Heart right ventricle (tissue), 16 donors: Measurements from ENCODE around the gene SSR1. TPM values are rescaled to one million over a fixed set of nuclear protein-coding genes. Genes with fewer than 3 reads are reported as not detected.
"Not testable (repeated sequence)": the region's sequence is repeated elsewhere in the genome, so short reads cannot be mapped to it uniquely, and the experiment has no call there.

Experiments
- ATAC-seq, 8 donors: fragments of 200-7000 bp; cut with Tn5 transposase; one replicate each; pipeline ENCODE4 v1.9.1; 2020; ENCODE audit warnings: mild to moderate bottlenecking in 8 of 8, moderate library complexity in 8 of 8, moderate number of reproducible peaks in 1 of 8
- DNase-seq, 2 donors: peaks; one replicate each; pipeline ENCODE4 v3.0.0-alpha.2; 2020
- H3K27ac ChIP-seq, 10 donors: fragments of 200-600 bp; sonication (generic) in 2 of 10; one replicate each; pipeline versions ENCODE4 v1.5.0 to v1.8.0; 2020 to 2022; ENCODE audit warnings: mild to moderate bottlenecking in 3 of 10
- H3K27me3 ChIP-seq, 7 donors: fragments of 200-600 bp; one replicate each; pipeline ENCODE4 v1.8.0; 2021 to 2022; ENCODE audit warnings: mild to moderate bottlenecking in 2 of 7
- H3K36me3 ChIP-seq, 9 donors: fragments of 200-600 bp; sonication (generic) in 1 of 9; one replicate each; pipeline versions ENCODE4 v1.5.0 to v1.8.0; 2020 to 2022; ENCODE audit warnings: mild to moderate bottlenecking in 2 of 9
- H3K4me1 ChIP-seq, 9 donors: fragments of 200-600 bp; sonication (generic) in 1 of 9; one replicate each; pipeline versions ENCODE4 v1.5.0 to v1.8.0; 2020 to 2022; ENCODE audit warnings: mild to moderate bottlenecking in 4 of 9
- H3K4me3 ChIP-seq, 10 donors: fragments of 200-600 bp; sonication (generic) in 2 of 10; one replicate each; pipeline versions ENCODE4 v1.5.0 to v1.8.0; 2020 to 2022; ENCODE audit warnings: mild to moderate bottlenecking in 7 of 10, moderate library complexity in 2 of 10
- H3K9me3 ChIP-seq, 11 donors: fragments of 200-600 bp in 10 of 11; sonication (generic) in 2 of 11; one replicate each; pipeline versions ENCODE4 v1.5.0 to v1.8.0; 2013 to 2022; ENCODE audit warnings: mild to moderate bottlenecking in 2 of 11, control low read depth in 1 of 11, moderate library complexity in 1 of 11
- WGBS, 2 donors: extraction: QIAGEN DNeasy Blood & Tissue Kit; methylation state at CpG; one replicate each; pipeline ENCODE4 v1.1.7; 2013; ENCODE audit warnings: inconsistent platforms in 1 of 2; 5-methylcytosine and 5-hydroxymethylcytosine counted together
- intact Hi-C, 10 donors: fragments of 100-400 bp; cut with DNase I; formaldehyde crosslinking; loops; one replicate each; pipeline versions ENCODE4 v1.11.1 to v1.14.2; 2022
- polyA plus RNA-seq, 2 donors: library from polyadenylated mRNA; stranded (reverse); fragments of 200-250 nt; gene quantifications; one replicate each; pipeline ENCODE4 v1.2.3, GENCODE V29; 2013
- total RNA-seq, 10 donors: library from RNA; stranded (reverse); fragmentation: NEBNext Ultra II Directional in 3 of 10; extraction: Animal tissue kit (Norgen Biotek cat#: 25700) in 3 of 10; gene quantifications; one replicate each; pipeline versions ENCODE4 v1.2.1 to v1.2.4, GENCODE V29; 2021 to 2023
- TF ChIP-seq, protein P1 (sequence below), 9 donors: fragments of 200-600 bp; sonication (generic) in 2 of 9; IDR thresholded peaks; one replicate each; pipeline versions ENCODE4 v1.5.0 to v1.8.0; 2021 to 2022; ENCODE audit warnings: antibody characterized with exemption in 9 of 9, mild to moderate bottlenecking in 5 of 9, moderate library complexity in 1 of 9
- donor health status: Arrhythmogenic right ventricular cardiomyopathy.
- donor health status: ischemic (EF 13 %, LVEDD 7.1; RV severe dilation, severe dysfunction).
- donor health status: healthy with polysubstance abuse.
- donor health status: DM: no; HTN: yes; CAD: no.
- donor health status: DM: no; HTN: no; CAD: no.
- donor health status: ischemic (EF 25% LVEDD 6.9; RV normal size, moderate dysfunction).
- donor health status: ischemic (EF 25% LVEDD 5.7; RV mildly dilated, moderate dysfunction).
- donor health status: healthy.
- donor health status: DM: yes; HTN: yes; CAD: no.
- donor health status: Ischemic cardiomyopathy.
- donor health status: ischemic (EF 35%, LVEDD 5.7; RV mildly dilated, moderate dysfunction).
- donor health status: nonischemic (EF 11% LVEDD 7.7; RV severe dilation, severe dysfunction).
- donor health status: DM: yes; HTN: yes; CAD: no.
- donor health status: PGD.
- donor health status: ischemic (EF 29% LVEDD 5.4; RV normal size, mild dysfunction).
- donor health status: nonischemic (EF 23%, LVEDD 6.1; RV moderate dilation, normal function).

Gene SSR1
- total and polyA plus RNA-seq, 12 donors, result 8.3 to 80.5 (median 60.8) TPM

- no peak overlapping the region for H3K4me3 ChIP-seq
- no peaks in the 10 kb centered on the region for H3K36me3 ChIP-seq
- TF ChIP-seq, protein P1, sequence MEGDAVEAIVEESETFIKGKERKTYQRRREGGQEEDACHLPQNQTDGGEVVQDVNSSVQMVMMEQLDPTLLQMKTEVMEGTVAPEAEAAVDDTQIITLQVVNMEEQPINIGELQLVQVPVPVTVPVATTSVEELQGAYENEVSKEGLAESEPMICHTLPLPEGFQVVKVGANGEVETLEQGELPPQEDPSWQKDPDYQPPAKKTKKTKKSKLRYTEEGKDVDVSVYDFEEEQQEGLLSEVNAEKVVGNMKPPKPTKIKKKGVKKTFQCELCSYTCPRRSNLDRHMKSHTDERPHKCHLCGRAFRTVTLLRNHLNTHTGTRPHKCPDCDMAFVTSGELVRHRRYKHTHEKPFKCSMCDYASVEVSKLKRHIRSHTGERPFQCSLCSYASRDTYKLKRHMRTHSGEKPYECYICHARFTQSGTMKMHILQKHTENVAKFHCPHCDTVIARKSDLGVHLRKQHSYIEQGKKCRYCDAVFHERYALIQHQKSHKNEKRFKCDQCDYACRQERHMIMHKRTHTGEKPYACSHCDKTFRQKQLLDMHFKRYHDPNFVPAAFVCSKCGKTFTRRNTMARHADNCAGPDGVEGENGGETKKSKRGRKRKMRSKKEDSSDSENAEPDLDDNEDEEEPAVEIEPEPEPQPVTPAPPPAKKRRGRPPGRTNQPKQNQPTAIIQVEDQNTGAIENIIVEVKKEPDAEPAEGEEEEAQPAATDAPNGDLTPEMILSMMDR (IDR thresholded peaks at IDR 0.05), result no peak
- no peak overlapping the region for H3K27ac ChIP-seq
- DNase-seq (peak in 1 of 2 donors; percentile 2), ATAC-seq (no peak)
- H3K27me3 ChIP-seq, result no peaks in the 10 kb centered on the region
- intact Hi-C loops, result no loop called here
- H3K4me1 ChIP-seq, result peaks cover 0 to 51% (median 14%) of the 10 kb centered on the region in 9 donors
- 88% methylated on average over 17 of the region's 17 CpGs for WGBS, 2 donors
- H3K9me3 ChIP-seq, result peaks cover 0 to 3% (median 0%) of the 10 kb centered on the region in 11 donors
Observed at GRCh38 chr6:7264686-7265384, 48.2 kb downstream of the SSR1 start.

DNA sequence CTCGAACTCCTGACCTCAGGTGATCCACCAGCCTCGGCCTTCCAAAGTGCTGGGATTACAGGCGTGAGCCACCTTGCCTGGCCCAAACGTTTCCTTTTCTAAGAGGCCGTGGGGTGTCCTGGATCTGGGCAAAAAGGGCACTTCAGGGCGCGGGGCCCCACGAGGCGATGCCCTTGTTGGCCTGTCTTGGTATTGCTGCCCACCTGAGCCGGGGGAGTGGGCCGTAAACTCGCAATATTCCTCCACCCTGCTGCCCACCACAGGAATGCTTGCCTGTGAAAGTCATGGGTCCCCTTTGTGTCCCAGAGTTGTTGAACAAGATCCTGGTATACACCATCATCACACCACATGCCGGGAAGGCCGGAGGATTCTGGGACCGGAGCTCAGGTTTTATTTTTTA, 49.0 kb downstream of the SSR1 start:
- WGBS, 2 donors, result 95 to 96% methylated on average over 15 of the region's 15 CpGs
- Histone ChIP-seq H3K4me3 (no peak overlapping the region), H3K4me1 (peaks cover 0 to 51% (median 14%) of the 10 kb centered on the region in 9 donors), H3K27ac (no peak overlapping the region), H3K9me3 (peaks cover 0 to 3% (median 0%) of the 10 kb centered on the region in 11 donors), H3K27me3 (no peaks in the 10 kb centered on the region), H3K36me3 (no peaks in the 10 kb centered on the region)
- TF ChIP-seq, protein P1 (IDR thresholded peaks at IDR 0.05), result no peak
- ATAC-seq (no peak), DNase-seq (no peak)
- intact Hi-C loops, result no loop called here

DNA sequence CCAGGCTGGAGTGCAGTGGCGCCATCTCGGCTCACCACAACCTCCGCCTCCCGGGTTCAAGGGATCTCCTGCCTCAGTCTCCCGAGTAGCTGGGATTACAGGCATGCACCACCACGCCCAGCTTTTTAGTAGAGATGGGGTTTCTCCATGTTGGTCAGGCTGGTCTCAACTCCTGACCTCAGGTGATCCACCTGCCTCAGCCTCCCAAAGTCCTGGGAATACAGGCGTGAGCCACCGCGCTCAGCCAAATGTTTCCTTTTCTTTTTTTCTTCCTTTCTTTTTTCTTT, 49.5 kb downstream of the SSR1 start:
- H3K27ac ChIP-seq, H3K4me3 ChIP-seq, DNase-seq, H3K36me3 ChIP-seq, H3K9me3 ChIP-seq, intact Hi-C loops, ATAC-seq, H3K27me3 ChIP-seq: not testable (repeated sequence)
- 91 to 99% methylated on average over 9 of the region's 9 CpGs for WGBS, 2 donors
- peaks cover 0 to 51% (median 14%) of the 10 kb centered on the region in 9 donors for H3K4me1 ChIP-seq

DNA sequence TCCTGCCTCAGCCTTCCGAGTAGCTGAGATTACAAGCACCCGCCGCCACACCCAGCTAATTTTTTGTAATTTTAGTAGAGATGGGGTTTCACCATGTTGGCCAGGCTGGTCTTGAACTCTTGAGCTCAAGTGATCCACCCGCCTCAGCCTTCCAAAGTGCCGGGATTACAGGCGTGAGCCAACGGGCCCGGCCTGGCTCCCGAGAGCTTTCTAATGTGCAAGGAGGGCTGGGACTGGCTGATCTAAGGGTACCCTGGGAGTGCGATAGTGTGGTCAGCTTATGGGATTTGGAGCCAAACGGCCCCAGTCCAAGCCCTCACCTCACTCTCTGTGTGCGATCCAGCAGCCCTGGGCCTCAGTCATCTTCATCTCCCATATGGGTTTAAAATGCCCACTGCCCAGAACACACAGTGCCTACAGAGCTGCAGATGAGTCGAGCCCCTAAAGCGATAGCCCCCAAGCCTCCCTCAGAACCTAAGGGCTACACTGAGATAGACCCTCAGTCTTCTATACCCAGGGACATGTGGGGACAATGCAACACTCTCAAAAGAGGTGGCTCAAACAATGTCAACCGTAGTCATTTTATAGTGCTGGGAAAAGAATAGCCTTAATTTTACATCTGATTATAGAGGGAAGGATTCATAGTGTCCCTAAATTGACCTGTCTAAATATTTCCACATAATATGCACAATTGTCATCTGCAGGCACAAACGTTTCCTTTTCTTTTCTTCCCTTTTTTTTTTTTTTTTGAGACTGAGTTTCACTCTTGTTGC, 50.1 kb downstream of the SSR1 start:
- WGBS, 2 donors, result 85 to 89% methylated on average over 15 to 16 of the region's 16 CpGs
- H3K4me1 ChIP-seq, result peaks cover 0 to 51% (median 14%) of the 10 kb centered on the region in 9 donors
- peak overlapping the region in 1 of 10 donors; percentile 26 for H3K27ac ChIP-seq
- no peak overlapping the region for H3K4me3 ChIP-seq
- intact Hi-C loops, result no loop called here
- no peaks in the 10 kb centered on the region for H3K27me3 ChIP-seq
- no peak for DNase-seq
- no peaks in the 10 kb centered on the region for H3K36me3 ChIP-seq
- H3K9me3 ChIP-seq, result peaks cover 0 to 3% (median 0%) of the 10 kb centered on the region in 11 donors
- ATAC-seq, result no peak
- TF ChIP-seq, protein P1 (IDR thresholded peaks at IDR 0.05), result no peak
